HG02981 (cell line): ENCODE results near the gene STIM1.
A peak's percentile ranks its signal among the peaks of the same experiment; 100 is the strongest.

ENCODE experiments used
- ATAC-seq: cut with Tn5 transposase; IDR thresholded peaks from one replicate; pipeline ENCODE4 v1.9.1; 2021; ENCODE audit warnings: mild to moderate bottlenecking, moderate library complexity; ENCODE audit not compliant: unreplicated experiment

STIM1 gene

GRCh38 chr11:3909901-3910300 is 54.4 kb downstream of the STIM1 start:
- ATAC-seq, result no peak

- ATAC-seq, result no peak
These were observed 56.5 kb downstream of the STIM1 start for GRCh38 chr11:3911908-3912505.

- no peak for ATAC-seq
These were observed 58.5 kb downstream of the STIM1 start for GRCh38 chr11:3913921-3914320.

GRCh38 chr11:3914805-3915204 is 59.3 kb downstream of the STIM1 start:
- no peak for ATAC-seq

GRCh38 chr11:3916962-3917361 is 61.5 kb downstream of the STIM1 start:
- no peak for ATAC-seq

GRCh38 chr11:3920148-3920852 is 64.8 kb downstream of the STIM1 start:
- ATAC-seq, result peak; percentile 52

- no peak for ATAC-seq
These were observed 66.6 kb downstream of the STIM1 start for GRCh38 chr11:3922056-3922455.

- no peak for ATAC-seq
These were observed 70.0 kb downstream of the STIM1 start for GRCh38 chr11:3925513-3925912.

GRCh38 chr11:3926458-3927095 is 71.1 kb downstream of the STIM1 start:
- ATAC-seq, result no peak

GRCh38 chr11:3927129-3927796 is 71.8 kb downstream of the STIM1 start:
- no peak for ATAC-seq

GRCh38 chr11:3929232-3929631 is 73.8 kb downstream of the STIM1 start:
- ATAC-seq, result no peak

- ATAC-seq, result no peak
These were observed 74.2 kb downstream of the STIM1 start for GRCh38 chr11:3929649-3930048.

- no peak for ATAC-seq
These were observed 77.2 kb downstream of the STIM1 start for GRCh38 chr11:3932698-3933097.

GRCh38 chr11:3933165-3933628 is 77.7 kb downstream of the STIM1 start:
- no peak for ATAC-seq

- ATAC-seq, result no peak
These were observed 79.2 kb downstream of the STIM1 start for GRCh38 chr11:3934658-3935057.

- no peak for ATAC-seq
These were observed 81.1 kb downstream of the STIM1 start for GRCh38 chr11:3936517-3936916.

GRCh38 chr11:3939211-3939610 is 83.7 kb downstream of the STIM1 start:
- ATAC-seq, result no peak

GRCh38 chr11:3939651-3940190 is 84.3 kb downstream of the STIM1 start:
- no peak for ATAC-seq

GRCh38 chr11:3942160-3942955 is 86.9 kb downstream of the STIM1 start:
- ATAC-seq, result no peak

GRCh38 chr11:3942956-3943497 is 87.6 kb downstream of the STIM1 start:
- ATAC-seq, result no peak
